D721Med (cell line): ENCODE data around the gene SGPP2.
"Not testable (repeated sequence)": the region's sequence is repeated elsewhere in the genome, so short reads cannot be mapped to it uniquely, and the experiment has no call there.

Source experiments
- DNase-seq: peaks from one replicate; pipeline ENCODE4 v3.0.0; 2011; ENCODE audit warnings: low spot score; ENCODE audit not compliant: insufficient read length
- FAIRE-seq: peaks from 2 replicates; lab custom pipeline; 2011; peaks lifted over from hg19 to GRCh38; lab: Jason Lieb, UNC
- CTCF ChIP-seq: IDR thresholded peaks from 2 replicates; pipeline ENCODE4 v1.5.1; 2012; ENCODE audit warnings: mild to moderate bottlenecking, control low read depth; ENCODE audit not compliant: insufficient read depth; ENCODE audit errors: missing control alignments

The SGPP2 gene

GRCh38 chr2:222393733-222394267 is 30.5 kb upstream of the SGPP2 start:
- no peak for FAIRE-seq
- DNase-seq, result no peak
- no peak for TF ChIP-seq CTCF

GRCh38 chr2:222398446-222398885 is 25.9 kb upstream of the SGPP2 start:
- TF ChIP-seq CTCF, result no peak
- FAIRE-seq, result no peak
- no peak for DNase-seq

- FAIRE-seq (peak; percentile 71), DNase-seq (peak; percentile 19)
- no peak for TF ChIP-seq CTCF
Observed at GRCh38 chr2:222399038-222399783, 25.1 kb upstream of the SGPP2 start.

- TF ChIP-seq CTCF, result no peak
- DNase-seq, result no peak
- FAIRE-seq, result no peak
Observed at GRCh38 chr2:222404151-222404905, 20.0 kb upstream of the SGPP2 start.

- FAIRE-seq (no peak), DNase-seq (no peak)
- no peak for TF ChIP-seq CTCF
Observed at GRCh38 chr2:222408684-222409083, 15.7 kb upstream of the SGPP2 start.

GRCh38 chr2:222410534-222410933 is 13.8 kb upstream of the SGPP2 start:
- TF ChIP-seq CTCF, result no peak
- DNase-seq (no peak), FAIRE-seq (no peak)

GRCh38 chr2:222412334-222412733 is 12.0 kb upstream of the SGPP2 start:
- not testable (repeated sequence) for FAIRE-seq, DNase-seq
